T-helper 2 cell (primary cell): ENCODE data around the gene NFIX.

Experiments used
- DNase-seq, 5 experiments: peaks; one replicate each; pipeline versions ENCODE4 v3.0.0 to v3.0.0-alpha.2; 2012 to 2022

The NFIX gene

DNA sequence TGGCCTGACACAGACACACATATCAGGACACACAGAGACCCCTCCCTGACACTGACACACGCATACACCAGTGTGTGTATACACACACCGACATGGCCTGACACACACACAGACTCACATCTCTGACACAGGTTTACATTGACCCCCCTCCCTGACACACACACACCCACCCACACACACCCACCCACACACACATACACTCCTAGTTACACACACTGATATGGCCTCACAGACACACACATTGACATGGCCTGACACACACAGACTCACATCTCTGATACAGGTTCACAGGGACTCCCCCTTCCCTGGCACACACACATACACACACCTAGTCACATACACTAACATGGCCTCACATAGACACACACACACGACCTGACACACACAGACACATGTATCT, 4.4 kb upstream of the NFIX start:
- no peak for DNase-seq

DNA sequence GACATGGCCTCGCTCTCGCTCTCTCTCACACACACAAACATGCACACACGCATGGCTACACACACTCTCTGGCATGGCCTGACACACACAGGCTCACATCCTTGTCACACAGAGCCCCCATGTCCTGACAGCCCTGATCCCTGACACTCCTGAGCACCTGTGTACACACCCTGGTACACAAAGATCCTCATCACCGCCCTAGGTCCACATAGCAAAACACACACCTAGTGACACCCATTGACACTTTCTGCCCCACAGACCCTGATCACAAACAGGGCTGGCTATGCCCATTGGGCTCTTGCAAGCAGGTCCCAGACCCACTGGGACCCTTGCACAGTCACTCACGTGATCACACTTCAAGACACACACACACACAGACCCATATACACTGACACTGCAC, 4.0 kb upstream of the NFIX start:
- no peak for DNase-seq

DNA sequence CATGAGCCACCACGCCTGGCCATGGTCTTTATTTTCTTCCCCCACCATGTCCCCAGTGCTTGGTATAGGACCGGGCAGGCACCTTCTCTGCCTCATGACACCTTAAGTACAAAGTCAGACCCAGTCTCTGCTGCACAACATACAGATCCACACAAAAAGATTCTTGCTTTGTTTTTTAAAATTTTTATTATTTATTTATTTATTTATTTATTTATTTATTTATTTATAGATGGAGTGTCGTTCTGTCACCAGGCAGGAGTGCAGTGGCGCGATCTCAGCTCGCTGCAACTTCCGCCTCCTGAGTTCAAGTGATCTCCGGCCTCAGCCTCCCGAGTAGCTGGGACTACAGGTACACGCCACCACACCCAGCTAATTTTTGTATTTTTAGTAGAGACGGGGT, 2.5 kb upstream of the NFIX start:
- DNase-seq: no peak

DNA sequence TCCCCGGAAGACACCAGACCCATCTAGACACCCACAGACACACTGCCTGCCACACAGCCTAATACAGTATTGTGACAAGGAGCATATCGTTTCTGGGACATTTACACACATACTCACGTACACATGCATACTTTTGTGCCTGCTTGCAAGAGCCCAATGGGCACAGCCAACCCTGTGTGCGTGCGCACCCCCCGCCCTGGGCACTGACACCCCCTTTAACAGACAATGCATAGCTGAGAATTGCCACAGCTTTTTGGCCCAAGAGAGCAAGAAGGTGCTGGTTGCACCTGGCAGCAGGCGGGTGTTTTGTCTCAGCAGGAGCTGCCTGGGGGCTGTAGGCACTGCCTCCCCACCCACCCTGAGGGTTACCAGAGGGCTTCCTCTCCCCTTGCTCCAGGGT, 1.7 kb upstream of the NFIX start:
- no peak for DNase-seq

DNA sequence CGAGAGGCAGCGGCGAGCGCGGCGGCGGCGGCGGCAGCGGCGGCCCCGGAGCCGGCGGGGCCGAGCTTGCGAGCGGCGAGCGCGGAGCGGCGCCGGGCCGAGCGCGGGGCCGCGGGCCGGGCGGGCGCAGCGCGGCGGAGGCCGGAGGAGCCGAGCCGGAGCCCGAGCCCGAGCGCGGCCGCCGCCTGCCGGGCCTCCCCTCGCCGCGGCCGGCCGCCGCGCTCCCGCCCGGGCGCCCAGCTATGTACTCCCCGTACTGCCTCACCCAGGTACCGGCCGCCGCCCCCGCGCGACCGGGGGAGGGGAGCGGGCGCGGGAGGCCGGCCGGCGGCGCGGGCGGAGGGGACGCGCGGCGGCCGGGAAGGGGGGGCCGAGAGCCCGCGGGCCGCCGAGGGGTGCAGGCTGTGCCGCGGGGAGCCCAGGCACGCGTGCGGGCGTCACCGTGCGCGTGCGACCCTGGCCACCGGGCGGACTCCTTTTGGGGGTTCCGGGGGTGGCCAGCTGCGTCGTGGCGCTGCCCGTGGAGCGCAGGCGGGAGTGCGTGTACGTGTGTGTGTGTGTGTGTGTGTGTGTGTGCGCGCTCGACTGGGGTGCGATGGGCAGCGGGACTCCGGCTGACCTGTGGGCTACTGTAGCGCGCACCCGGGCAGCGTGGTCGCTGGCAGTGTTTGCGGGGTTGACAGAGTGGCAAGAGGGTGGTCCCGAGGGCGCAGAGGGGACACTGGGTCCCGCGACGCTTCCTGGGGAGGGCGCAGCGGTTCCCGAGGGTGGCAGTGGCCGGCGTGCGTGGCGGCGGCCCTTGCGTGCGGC, 526 bp downstream of the NFIX start:
- no peak for DNase-seq

DNA sequence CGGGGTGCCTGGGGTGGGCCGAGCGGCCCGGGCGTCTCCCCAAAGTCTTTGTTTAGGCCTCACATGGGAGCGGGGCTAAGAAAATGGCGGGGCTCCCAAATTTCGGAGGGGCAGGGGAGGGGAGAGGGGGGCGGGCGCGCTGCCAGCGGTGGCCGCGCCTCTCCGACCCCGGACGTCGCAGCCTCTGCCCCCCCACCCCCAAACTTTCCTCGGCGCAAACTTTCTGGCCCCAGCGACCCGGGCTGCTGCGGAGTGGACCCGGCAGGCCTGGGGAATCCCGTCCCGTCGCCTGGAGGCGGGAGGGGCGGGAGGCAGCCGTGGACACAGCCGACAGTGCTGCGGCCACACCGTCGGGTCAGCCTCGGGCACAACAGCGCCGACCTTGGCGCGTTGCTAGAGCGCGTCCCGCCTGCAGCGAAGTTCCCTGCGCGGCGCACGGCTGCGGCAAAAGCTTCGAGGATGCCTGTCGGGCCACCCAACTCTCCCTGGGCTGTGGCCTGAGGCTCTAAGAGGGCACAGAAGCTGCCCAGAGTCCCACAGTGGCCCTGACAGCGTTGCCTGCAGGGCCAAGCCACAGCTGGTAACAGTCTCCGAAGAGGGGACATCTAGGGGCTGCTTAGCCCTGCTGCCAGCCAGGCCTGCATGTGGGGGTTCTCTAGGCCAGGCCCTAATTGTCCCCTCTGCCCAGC, 1.3 kb downstream of the NFIX start:
- no peak for DNase-seq

DNA sequence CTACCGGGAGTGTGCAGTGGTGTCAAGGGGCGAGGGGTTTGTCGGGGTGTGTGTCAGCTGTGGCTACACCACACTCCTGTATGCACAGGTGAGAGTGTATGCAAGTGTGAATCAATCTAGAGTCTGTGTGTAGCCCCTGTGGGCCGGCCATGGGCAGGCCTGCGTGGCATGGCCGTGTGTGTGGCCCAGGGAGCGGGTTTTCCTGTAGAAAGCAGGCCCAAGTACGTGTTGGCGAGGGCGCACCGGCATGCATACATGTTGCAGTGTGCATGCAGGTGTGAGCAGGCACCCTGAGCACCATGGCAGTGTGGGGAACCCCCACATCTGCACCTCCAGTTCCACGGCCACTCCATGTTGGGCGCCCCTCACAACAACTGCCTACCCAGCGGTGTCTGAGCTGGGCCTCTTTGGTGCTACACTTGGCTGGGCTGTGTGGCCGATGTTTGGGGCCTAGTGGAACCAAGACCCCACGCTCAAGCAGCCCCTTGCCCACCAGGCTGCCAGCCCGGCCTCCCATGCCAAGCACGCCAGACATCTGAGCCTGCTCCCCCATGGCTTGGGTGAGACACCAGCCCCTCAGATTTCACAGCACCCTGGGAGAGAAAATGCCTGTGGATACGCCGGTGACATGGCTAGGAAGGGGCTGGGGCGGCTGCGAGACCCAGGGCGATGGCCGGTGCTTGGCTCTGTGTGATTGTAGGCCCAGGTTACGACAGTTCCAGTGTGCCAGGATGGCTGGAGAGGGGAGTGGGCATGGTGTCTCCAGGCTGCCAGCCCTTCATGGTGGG, 2.1 kb downstream of the NFIX start:
- DNase-seq: no peak

DNA sequence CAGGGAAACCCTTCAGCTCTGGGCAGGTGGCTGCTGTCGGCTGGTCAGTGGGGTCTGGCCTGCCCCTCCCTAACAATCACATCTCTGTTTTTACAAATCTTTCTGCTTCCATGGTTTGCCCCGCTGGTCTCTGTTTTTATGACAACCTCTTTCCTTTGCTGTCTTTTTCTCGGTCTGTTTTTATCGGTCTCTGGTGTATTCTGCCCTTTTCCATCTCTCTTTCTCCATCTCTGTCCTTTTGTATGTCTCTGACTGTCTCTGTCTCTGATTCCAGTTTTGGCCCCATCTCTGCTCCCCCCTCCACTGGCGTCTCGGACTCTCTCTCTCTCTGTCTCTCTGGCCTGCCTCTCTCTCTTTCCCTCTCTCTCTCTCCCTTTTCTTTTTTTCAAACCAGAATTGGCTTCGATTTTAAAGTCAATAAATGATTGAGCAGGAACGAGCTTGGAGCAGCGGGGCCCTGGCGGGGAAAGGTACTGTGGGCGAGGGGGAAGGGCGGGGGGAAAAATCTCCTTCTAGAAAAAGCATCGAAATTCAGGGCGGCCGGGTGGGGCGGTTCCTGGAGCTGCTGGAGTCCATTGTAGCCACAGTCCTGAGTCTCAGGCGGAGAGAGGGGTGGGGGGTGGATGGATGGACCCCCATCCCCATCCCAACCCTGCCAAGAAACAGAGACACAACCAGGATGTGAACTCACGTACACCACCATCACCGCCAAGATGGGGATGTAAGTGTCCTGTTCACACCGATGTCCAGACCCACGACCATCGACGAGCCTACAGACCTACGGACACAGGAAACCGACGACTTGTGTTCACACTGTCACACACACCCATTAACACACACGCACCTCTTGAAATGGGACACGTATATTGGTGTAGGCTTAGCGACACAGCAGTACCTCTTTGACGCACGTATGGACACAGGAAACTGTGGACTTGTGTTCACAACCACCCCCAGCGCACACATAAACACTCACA, 3.0 kb downstream of the NFIX start:
- no peak for DNase-seq

DNA sequence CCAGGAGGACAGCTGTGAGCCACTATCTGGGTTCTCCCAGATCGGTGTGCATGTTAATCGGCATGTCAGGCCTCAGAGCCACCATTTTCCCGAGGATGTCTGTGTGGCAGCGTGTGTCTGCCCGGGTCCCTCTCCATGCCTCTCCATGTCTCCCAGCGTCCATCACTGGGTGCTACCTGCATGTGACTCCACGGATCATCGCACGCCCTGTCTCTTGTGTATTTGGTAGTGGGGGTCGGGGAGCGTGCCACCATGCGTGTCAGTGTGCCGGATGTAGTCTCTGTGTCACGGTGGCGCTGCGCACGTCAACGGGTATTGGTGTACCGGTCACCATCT, 5.9 kb downstream of the NFIX start:
- no peak for DNase-seq

DNA sequence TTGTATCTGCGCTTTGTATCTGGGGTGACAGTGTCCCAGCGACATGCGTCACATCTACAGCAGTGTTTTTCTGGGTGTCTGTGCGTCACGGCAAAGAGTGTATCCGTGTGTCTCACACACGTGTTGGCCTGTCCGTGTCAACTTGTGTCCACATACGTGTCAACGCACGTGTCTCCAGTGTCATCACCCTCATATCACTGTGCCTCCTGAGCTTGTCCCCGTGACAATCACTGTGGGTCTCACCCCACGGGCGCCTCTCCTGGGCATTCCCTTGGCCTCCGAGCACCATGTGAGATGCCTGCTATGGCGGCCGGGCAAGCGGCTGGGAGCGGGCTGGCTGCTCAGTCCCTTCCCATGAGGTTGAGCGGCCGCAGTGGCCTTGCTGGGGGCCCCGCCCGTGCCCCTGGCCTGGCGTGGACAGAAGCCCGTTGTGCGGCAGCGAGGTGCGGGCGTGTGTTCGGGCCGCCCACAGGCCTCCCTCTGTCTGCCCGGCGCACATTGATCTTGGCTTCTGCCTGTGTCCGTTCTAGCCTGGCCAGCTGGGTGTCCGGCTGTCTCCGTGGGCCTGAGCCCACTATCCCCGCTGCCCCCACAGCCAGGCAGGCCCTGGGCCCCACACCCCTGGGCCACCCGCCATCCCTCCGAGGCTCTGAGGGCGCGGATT, 6.4 kb downstream of the NFIX start:
- DNase-seq: no peak

DNA sequence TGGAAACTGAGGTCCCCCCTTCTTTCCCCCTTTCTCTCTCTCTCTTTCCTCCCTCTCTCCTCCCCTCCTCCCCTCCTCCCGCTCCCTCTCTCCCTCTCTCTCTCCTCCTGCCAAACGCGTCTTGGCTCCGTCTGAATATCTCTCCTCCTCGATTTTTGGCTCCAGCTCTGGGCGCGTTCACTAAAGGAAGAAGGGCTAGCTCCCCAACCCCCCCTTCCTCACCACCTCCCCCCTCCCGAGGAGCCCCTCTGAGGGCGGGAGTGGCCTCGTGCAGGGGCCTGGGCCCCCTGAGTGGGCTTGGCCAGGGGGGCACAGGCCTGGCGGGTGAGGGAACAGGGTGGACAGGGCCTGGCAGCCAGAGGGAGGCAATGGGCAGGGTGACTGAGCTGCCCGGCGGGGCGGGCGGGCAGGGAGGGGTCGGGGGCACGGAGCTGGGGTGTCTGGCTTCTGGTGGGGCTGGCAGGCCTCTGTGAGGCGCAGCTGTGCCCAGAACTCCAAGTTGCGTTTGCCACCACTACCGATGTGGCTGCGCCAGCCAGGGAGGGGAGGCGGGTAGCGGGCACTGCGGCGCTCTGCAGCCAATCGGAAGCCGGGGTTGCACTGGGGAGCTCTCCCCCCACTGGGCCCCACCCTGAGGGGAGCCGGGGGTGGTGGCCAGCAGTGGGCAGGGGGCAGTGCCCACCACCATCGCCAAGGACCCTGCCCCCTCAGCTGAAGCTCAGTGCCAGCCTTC, 7.1 kb downstream of the NFIX start:
- no peak for DNase-seq

DNA sequence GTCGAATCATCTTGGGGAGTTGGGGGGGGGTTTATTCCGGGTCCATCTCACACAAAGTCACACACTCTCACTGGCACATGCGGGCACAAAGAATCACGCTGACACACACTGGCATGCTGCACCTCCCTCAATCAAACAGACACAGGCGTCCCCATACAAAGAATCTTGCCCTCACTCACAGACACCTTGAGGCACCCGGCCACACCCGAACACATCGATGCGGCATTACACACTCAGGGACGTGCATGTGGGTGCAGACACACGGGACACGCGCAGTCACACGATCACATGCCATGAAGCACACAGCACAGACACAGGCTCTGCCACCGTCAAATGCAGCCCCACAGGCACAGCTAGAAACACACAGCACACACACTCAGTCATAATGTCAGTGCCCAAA, 7.8 kb downstream of the NFIX start:
- DNase-seq: no peak

DNA sequence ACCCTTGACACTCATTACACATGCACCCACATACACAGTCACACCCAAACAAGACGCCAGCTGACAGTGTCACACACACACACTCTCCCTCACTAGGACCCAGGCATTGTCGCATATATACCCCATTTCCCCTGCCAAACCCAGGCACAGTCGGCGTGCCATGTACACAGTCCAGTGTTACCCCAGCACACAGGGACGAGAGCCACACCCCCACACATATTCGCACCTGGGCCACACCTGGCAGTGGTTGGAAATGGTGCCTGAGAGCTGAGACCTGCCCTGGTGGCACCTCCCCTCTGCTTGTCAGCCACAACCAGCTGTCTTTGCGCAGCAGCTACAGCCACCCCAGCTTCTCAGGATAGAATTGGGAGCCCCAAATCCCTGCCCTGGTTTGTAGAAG, 9.0 kb downstream of the NFIX start:
- no peak for DNase-seq

DNA sequence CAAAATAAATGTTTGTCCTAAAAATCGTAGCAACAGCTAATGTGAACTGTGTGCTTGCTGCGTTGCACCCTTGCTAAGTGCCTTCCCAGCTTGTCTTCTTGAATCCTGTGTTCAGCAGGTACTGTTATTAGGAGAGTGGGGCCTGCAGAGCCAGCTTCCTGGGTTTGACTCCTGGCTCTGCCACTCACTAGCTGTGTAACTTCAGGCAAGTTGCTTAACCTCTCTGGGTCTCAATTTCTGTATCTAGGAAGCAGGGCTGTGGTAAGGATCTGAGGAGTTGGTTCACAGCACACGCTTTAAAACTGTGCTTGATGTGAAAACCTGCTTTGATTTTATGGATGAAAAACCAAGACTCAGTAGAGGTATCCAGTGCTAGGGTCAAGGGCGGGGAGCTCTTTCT, 10.0 kb downstream of the NFIX start:
- DNase-seq: no peak

DNA sequence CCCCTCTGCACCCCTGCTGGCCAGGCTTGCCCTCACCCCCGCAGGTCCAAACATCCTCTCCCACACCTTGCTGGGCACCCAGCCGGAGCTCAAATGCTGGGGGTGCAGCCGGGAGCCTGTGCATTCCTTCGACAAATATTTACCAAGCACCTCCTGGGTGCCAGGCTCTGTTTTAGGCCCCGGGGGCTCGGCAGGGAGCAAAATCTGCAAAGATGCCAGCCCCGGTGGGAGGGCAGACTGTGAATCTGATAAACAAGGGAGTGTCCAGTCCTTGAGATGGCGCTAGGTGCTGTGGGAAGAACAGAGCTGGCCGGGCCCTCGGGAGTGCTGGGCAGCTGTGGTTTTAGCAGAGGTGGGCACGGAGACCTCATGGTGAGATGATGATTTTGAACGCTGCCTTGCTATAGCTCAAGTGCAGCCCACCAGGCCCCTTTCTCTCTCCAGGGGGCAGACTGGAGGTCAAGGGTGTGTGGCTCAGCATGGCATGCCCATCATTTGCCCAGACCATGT, 10.6 kb downstream of the NFIX start:
- no peak for DNase-seq

DNA sequence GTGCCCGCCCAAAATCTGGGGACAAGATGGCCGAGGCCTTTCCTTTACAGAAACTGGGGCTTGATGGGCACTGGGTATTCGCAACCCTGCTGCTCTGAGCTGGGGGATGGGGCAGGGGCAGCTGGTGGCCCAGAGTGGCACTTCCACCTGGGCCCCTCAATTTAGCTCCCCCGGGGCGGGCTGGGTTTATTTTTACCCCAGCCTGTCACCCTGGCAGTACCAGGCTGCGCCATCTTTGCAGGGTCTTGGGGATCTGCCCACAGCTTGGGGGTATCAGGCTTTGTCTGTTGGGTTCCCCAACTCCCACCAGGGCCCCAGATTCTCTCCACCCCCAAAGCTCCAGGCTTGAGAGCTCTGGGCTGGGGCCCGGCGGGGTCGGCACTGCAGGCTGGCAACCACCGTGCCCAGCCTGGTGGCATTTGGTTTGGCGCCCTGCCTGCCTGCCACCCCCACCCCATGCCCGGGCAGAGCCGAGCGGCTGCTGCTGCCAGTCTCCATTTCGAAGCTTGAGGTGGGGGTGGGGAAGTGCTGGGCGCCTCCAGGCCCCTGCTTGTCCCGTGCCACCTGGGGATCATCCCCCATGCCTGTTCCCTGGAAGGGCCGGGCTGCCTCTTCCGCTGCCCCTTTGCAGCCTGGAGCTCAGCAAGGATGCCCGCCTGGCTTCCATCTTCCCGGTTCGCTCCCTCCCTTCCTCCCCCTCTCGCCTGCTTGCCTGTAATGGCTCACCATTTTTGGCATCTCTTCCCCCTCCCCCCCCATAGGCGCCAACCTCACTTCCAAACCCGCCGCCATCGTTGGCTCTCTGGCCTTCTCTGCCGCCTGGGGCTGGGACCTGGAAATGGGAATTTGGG, 11.4 kb downstream of the NFIX start:
- DNase-seq: no peak

DNA sequence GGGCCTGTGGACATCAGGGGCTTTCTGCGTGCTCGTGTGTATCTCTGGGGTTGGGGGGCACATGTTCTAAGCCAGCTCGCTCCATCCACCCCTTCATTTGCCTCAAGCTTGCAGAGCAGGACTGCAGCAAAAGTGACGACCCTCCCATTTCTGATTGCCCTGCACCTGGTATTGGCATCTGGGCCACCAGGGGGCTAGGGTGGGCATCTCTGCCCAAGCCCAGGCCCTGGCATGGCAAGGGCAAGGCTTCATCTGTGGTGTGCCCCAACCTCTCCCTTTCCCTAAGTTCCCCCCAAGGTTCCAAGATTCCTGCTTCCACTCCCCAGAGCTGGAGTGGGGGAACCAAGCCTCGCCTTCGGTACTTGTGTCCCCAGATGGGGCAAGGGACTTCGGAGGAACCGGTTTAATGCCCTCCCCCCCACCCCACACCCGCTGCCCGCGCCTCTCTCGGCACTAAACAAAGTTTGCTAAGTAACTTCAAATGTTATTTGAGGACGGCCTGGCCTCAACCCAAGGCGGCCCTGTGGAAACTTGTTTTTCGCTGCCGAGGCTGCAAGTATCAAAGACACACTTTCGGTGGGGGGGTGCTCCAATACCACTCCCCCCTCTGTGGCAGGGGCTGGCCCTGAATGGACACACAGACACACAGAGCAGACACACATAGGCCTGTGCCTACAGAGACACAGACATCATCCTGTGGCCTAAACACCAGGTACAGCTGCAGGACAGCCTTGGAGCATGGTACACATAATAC, 12.2 kb downstream of the NFIX start:
- DNase-seq: no peak

DNA sequence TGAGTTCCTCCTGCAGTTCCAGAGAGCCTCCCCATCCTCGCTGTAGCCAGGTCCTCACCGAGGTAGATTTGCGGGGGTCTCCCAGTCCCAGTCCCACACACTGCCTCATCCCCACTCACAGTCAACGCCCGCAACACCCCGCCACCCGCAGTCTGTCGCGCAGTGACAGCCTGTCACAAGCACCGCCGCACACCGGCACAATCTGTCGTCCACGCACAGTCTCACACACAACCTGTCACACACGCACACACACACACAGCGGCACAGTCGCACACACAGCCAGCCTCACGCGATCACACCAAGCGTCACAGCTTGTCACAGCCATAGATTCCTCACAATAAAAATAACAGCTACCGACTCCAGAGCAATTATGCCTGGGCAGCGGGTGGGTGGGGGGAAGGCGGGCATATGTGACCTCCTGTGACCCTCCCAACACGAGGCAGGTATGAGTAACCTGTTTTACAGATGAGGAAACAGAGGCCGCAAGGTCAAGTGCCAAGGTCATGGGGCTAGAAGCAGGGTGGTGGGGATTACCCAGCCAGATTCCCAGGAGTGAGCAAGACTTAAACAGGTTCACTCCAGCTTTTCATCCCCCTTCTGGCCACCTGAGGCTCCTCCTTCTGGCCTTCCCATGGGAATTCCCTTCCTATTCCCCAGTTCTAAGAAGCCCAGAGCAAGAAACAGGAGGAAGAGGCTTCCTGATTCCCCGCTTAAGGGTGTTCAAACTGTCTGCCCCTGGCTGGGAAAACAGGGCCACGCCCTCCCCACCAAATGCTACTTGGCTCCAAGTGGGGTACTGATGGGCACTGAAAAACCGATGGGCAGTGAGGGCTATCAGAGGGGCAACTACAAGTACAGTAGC, 13.9 kb downstream of the NFIX start:
- DNase-seq: no peak
